ENCODE results near the gene DDI1. TPM values are rescaled to one million over a fixed set of nuclear protein-coding genes. Genes with fewer than 3 reads are reported as not detected.

The DDI1 gene
- total and polyA plus RNA-seq, 2 of the 13 experiments (the other 11 are each of a cell fraction or from before 2014, with no cell fraction given): not detected

GRCh38 chr11:104033561-104033960 lies 2.9 kb upstream of the DDI1 start:
- ChIA-PET POLR2A (no interaction called here), CTCF (ENCODE audit: low intra/inter-chr PET ratio, low total read pairs) (no interaction called here)
- H3K27me3 ChIP-seq (ENCODE audit: control insufficient read depth in 1 of 2, insufficient read depth in 2 of 2, low read length in 2 of 2): no peaks in the 10 kb centered on the region
- no peak overlapping the region for H3K4me2 ChIP-seq (ENCODE audit: low read depth, low read length)
- H3K27ac ChIP-seq (ENCODE audit: extremely low read length, insufficient read depth, low read length): no peak overlapping the region
- no peak overlapping the region for H2AFZ ChIP-seq (ENCODE audit: low read length)
- FAIRE-seq (no peak), DNase-seq (ENCODE audit: low spot score) (no peak), ATAC-seq (no peak)
- no peak overlapping the region for H3K4me3 ChIP-seq (replicated peaks in 1 of 3; ENCODE audit: insufficient read depth in 1 of 3, low read depth in 2 of 3, low read length in 3 of 3)
- 19% methylated on average over 1 of the region's 1 CpG for WGBS (ENCODE audit: low lambda C conversion rate)
- BruUV-seq (replicated peaks): no TSS peak
- intact Hi-C loops (cut with micrococcal nuclease; ENCODE audit: unreplicated experiment): no loop called here
- H3K9me3 ChIP-seq (ENCODE audit: low read length): peaks cover 21% of the 10 kb centered on the region; the same call in 1 of the 2 replicates
- no peaks in the 10 kb centered on the region for H4K20me1 ChIP-seq (ENCODE audit: insufficient read depth, low read length)
- peaks cover 7% of the 10 kb centered on the region; the same call in 1 of the 2 replicates for H3K4me1 ChIP-seq (ENCODE audit: insufficient read depth, low read length)
- in situ Hi-C loops (cut with HindIII; ENCODE audit: extremely low pct_ligation_motif_present, low pct_unique_long_range_greater_than_20kb): no loop called here
- no peaks in the 10 kb centered on the region for H3K36me3 ChIP-seq (replicated peaks in 1 of 2; ENCODE audit: control insufficient read depth in 1 of 2, insufficient read depth in 2 of 2, low read length in 2 of 2)
- no peaks in the 10 kb centered on the region for H3K79me2 ChIP-seq (ENCODE audit: insufficient read depth, low read length)
- no peak overlapping the region for H3K9ac ChIP-seq (ENCODE audit: insufficient read depth, low read depth, low read length)
- TF ChIP-seq REST (IDR thresholded peaks at IDR 0.05; ENCODE audit: borderline replicate concordance in 1 of 2, low read depth in 1 of 2, low read length in 2 of 2) (no peak), YY1 (IDR thresholded peaks at IDR 0.05; ENCODE audit: insufficient read depth, insufficient replicate concordance, low read depth, low read length) (no peak), ZNF562 (CRISPR knock-in tag; IDR thresholded peaks at IDR 0.05; ENCODE audit: borderline replicate concordance) (no peak), ATAD3A (CRISPR knock-in tag; IDR thresholded peaks at IDR 0.05) (no peak), ZNF550 (CRISPR knock-in tag; IDR thresholded peaks at IDR 0.05; ENCODE audit: borderline replicate concordance) (no peak), REPIN1 (CRISPR knock-in tag; IDR thresholded peaks at IDR 0.05; ENCODE audit: borderline replicate concordance, low read depth) (no peak), ARID4A (CRISPR knock-in tag; IDR thresholded peaks at IDR 0.05; ENCODE audit: borderline replicate concordance) (no peak), ZNF253 (CRISPR knock-in tag; IDR thresholded peaks at IDR 0.05; ENCODE audit: borderline replicate concordance) (no peak), ZNF770 (CRISPR knock-in tag; IDR thresholded peaks at IDR 0.05) (no peak), ARNTL (CRISPR knock-in tag; IDR thresholded peaks at IDR 0.05) (no peak)
- TF ChIP-seq, protein P1, sequence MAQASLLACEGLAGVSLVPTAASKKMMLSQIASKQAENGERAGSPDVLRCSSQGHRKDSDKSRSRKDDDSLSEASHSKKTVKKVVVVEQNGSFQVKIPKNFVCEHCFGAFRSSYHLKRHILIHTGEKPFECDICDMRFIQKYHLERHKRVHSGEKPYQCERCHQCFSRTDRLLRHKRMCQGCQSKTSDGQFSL (CRISPR knock-in tag; IDR thresholded peaks at IDR 0.05): no peak
- TF ChIP-seq, protein P2, sequence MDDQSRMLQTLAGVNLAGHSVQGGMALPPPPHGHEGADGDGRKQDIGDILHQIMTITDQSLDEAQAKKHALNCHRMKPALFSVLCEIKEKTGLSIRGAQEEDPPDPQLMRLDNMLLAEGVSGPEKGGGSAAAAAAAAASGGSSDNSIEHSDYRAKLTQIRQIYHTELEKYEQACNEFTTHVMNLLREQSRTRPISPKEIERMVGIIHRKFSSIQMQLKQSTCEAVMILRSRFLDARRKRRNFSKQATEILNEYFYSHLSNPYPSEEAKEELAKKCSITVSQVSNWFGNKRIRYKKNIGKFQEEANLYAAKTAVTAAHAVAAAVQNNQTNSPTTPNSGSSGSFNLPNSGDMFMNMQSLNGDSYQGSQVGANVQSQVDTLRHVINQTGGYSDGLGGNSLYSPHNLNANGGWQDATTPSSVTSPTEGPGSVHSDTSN (CRISPR knock-in tag; IDR thresholded peaks at IDR 0.05; ENCODE audit: borderline replicate concordance): no peak
